IPS DF 6.9 (cell line): Measurements from ENCODE around the gene CTRL.

Experiments used
- DNase-seq: peaks from one replicate; pipeline ENCODE4 v3.0.0-alpha.2; 2013; ENCODE audit warnings: low read depth, low spot score
- H3K27ac ChIP-seq: one replicate; pipeline ENCODE4 v1.5.1; 2013; ENCODE audit warnings: low read length, control low read depth
- H3K27me3 ChIP-seq: 2 replicates; pipeline ENCODE4 v1.6.1; 2013; ENCODE audit warnings: mild to moderate bottlenecking, low read length; ENCODE audit not compliant: control insufficient read depth, insufficient read depth
- H3K36me3 ChIP-seq: 2 replicates; pipeline ENCODE4 v1.6.1; 2013; ENCODE audit warnings: low read length; ENCODE audit not compliant: control insufficient read depth, insufficient read depth
- H3K4me1 ChIP-seq: 2 replicates; pipeline ENCODE4 v1.6.1; 2013; ENCODE audit warnings: low read length; ENCODE audit not compliant: control insufficient read depth, insufficient read depth
- H3K4me3 ChIP-seq: 2 replicates; pipeline ENCODE4 v1.5.1; 2013; ENCODE audit warnings: mild to moderate bottlenecking, low read length
- H3K9me3 ChIP-seq: 2 replicates; pipeline ENCODE4 v1.6.1; 2013; ENCODE audit warnings: low read length, inconsistent platforms; ENCODE audit not compliant: control insufficient read depth, insufficient read depth
- whole genome bisulfite sequencing: extraction: QIAGEN DNeasy Blood & Tissue Kit; methylation state at CpG from one replicate; pipeline ENCODE4 v1.1.7; 2013; ENCODE audit warnings: mixed read lengths, missing lambda C conversion rate; ENCODE audit not compliant: insufficient read length, insufficient coverage; 5-methylcytosine and 5-hydroxymethylcytosine counted together

Gene CTRL

GRCh38 chr16:67968400-67969253, 37.0 kb upstream of the CTRL start, which contains the start of gene SLC12A4:
Gene SLC12A4, minus strand, starts transcription at chr16:67968637. Its CDS starts 84 bp downstream, at chr16:67968553.
- no peak for DNase-seq
- peak within 1 kb of the TSS; percentile 58; the same call in 1 of the 2 replicates for H3K4me3 ChIP-seq

GRCh38 chr16:67967958-67968399, 36.3 kb upstream of the CTRL start:
- no peak for DNase-seq
- H3K4me1 ChIP-seq = peaks cover 13% of the 10 kb centered on the region
- no peaks in the 10 kb centered on the region for H3K9me3 ChIP-seq
- peak overlapping the region; percentile 58; the same call in 1 of the 2 replicates for H3K4me3 ChIP-seq
- no peak overlapping the region for H3K27ac ChIP-seq
- WGBS = no CpG with 5 or more reads among the region's 45 CpGs
- no peaks in the 10 kb centered on the region for H3K27me3 ChIP-seq
- H3K36me3 ChIP-seq = no peaks in the 10 kb centered on the region

More at GRCh38 chr16:67968400-67969253, 37.0 kb upstream of the CTRL start, which contains the start of gene SLC12A4:
- H3K36me3 ChIP-seq = no peaks in the 10 kb centered on the region
- WGBS = no CpG with 5 or more reads among the region's 78 CpGs
- H3K27ac ChIP-seq = no peak within 1 kb of the TSS
- H3K4me1 ChIP-seq = peaks cover 13% of the 10 kb centered on the region
- H3K27me3 ChIP-seq = no peaks in the 10 kb centered on the region
- no peaks in the 10 kb centered on the region for H3K9me3 ChIP-seq

GRCh38 chr16:67967183-67967957, 35.7 kb upstream of the CTRL start:
- H3K27ac ChIP-seq = no peak overlapping the region
- peaks cover under 1% of the 10 kb centered on the region for H3K36me3 ChIP-seq
- H3K4me3 ChIP-seq = peak overlapping the region; percentile 58; the same call in 1 of the 2 replicates
- no peaks in the 10 kb centered on the region for H3K9me3 ChIP-seq
- H3K4me1 ChIP-seq = peaks cover 13% of the 10 kb centered on the region
- no CpG with 5 or more reads among the region's 18 CpGs for WGBS
- DNase-seq = no peak
- no peaks in the 10 kb centered on the region for H3K27me3 ChIP-seq

GRCh38 chr16:67966549-67967182, 35.0 kb upstream of the CTRL start:
- no CpG with 5 or more reads among the region's 3 CpGs for WGBS

GRCh38 chr16:67965668-67966548, 34.2 kb upstream of the CTRL start:
- no peak overlapping the region for H3K4me3 ChIP-seq
- no CpG with 5 or more reads among the region's 11 CpGs for WGBS
- peaks cover 14% of the 10 kb centered on the region for H3K36me3 ChIP-seq
- no peaks in the 10 kb centered on the region for H3K27me3 ChIP-seq
- H3K4me1 ChIP-seq = peaks cover 13% of the 10 kb centered on the region
- DNase-seq = no peak
- no peaks in the 10 kb centered on the region for H3K9me3 ChIP-seq
- H3K27ac ChIP-seq = no peak overlapping the region

More at GRCh38 chr16:67966549-67967182, 35.0 kb upstream of the CTRL start:
- no peak for DNase-seq
- H3K4me1 ChIP-seq = peaks cover 13% of the 10 kb centered on the region
- H3K36me3 ChIP-seq = peaks cover 7% of the 10 kb centered on the region
- no peaks in the 10 kb centered on the region for H3K27me3 ChIP-seq
- no peak overlapping the region for H3K27ac ChIP-seq
- H3K9me3 ChIP-seq = no peaks in the 10 kb centered on the region
- H3K4me3 ChIP-seq = no peak overlapping the region

DNA sequence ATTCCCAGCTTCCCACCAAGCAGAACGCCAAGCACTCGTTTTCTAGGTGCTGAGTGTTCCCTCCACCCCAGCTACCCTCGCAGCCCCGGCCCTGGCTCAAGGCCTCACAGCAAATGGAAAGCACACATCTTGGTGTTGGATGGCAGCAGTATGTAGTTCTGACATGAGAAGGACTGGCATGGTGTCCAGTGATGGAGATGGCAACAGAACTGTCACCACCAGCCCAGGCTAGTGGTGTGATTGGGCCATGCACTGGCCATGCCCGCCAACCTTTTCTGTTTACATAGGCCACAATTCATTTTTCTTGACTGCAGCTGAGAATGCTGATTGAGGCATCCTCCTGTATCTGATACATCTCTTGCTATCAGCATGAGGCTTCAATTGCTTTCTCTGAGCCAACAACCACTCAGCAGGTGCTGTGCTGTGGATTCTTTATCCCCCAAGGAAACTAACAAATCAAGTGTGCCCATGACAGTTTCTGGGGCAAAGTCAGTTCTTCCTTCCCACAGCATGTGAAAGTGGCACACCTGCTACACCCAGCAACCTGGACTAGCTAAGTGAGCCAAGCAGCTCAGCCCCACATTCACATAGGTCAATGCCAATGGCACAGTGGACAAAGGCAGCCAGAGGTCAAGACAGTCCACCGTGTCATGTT, 32.9 kb upstream of the CTRL start:
- WGBS = no CpG with 5 or more reads among the region's 6 CpGs
- Histone ChIP-seq H3K27ac (no peak overlapping the region), H3K4me1 (peaks cover 13% of the 10 kb centered on the region)

DNA sequence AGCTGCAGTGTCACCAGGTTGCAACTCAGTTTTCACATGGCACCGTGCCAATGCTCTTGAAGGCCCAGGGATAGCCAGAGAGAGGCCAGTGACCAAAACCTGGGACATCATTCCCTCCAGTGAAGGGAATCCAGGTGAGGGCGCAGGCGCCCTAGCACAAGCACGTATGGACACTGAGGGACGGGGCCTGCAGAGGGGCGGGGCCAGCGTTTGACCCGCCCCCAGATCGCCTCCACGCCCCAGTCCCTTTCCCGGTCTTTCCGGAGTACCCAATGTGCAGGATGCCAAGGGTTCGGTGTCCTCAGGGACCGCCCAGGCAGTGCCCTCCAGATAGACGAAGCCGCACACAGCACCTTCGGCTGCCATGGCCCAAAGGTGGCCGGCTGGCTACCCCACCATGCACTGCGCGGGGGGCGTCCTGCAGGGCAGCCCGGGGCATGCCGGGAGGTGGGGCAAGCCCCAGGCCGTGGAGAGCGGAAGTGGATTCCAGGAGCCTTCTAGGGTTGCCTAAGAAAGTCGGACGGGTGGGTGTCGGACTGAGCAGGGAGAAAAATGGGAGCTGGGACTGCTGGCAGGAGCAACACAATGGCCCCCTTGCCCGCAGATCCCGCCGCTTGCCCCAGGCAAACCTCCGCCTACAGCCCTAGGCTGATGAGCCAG, 32.1 kb upstream of the CTRL start:
- Histone ChIP-seq H3K4me3 (no peak overlapping the region), H3K9me3 (no peaks in the 10 kb centered on the region), H3K27ac (no peak overlapping the region), H3K4me1 (peaks cover 13% of the 10 kb centered on the region), H3K36me3 (peaks cover 26% of the 10 kb centered on the region), H3K27me3 (no peaks in the 10 kb centered on the region)
- WGBS = no CpG with 5 or more reads among the region's 32 CpGs
- DNase-seq = no peak

More for the DNA sequence above, 32.9 kb upstream of the CTRL start:
- no peaks in the 10 kb centered on the region for H3K9me3 ChIP-seq
- no peaks in the 10 kb centered on the region for H3K27me3 ChIP-seq
- no peak overlapping the region for H3K4me3 ChIP-seq
- peaks cover 22% of the 10 kb centered on the region for H3K36me3 ChIP-seq
- DNase-seq = no peak

DNA sequence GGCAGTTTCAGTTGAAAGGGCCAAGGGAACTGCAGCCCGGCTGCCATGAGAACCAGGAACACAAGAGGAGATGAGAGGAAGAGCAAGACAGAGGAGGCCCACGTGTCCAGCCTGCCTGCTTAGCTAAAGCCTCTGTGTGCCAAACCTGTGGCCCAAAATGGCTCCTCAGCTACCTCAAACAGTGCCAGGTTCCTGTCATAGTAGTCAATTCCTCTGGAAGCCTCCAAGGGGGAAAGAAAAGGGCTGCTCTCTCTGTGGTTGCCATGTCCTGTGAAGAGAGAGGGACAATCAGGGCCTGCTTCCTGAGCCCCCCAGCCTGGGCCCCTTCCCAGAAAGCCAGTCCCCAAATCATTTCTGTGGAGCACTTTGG, 31.6 kb upstream of the CTRL start:
- Histone ChIP-seq H3K27me3 (no peaks in the 10 kb centered on the region), H3K9me3 (no peaks in the 10 kb centered on the region), H3K27ac (no peak overlapping the region), H3K4me1 (peaks cover 13% of the 10 kb centered on the region), H3K4me3 (no peak overlapping the region), H3K36me3 (peaks cover 31% of the 10 kb centered on the region)
- no CpG with 5 or more reads among the region's 2 CpGs for WGBS
- DNase-seq = no peak

DNA sequence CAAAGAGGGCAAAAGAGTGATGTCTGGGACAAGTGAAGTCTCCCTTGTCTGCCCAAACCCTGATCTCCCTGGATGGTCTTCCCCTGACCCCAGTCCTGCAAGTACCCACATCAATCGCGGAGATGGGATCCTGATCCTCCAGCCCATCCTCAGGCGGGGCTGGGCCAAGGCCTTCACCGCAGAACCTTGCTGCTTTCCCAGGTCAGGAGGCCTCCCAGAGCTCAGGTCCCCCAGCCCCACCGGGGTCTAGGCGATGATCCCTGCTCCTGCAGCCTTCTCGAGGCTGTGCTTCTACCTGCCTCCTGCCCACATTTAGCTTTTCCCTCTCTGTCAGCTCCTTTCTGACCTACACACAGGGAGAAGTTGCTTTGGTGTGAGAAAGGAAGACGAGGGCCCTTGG, 30.5 kb upstream of the CTRL start:
- Histone ChIP-seq H3K4me3 (no peak overlapping the region), H3K27me3 (no peaks in the 10 kb centered on the region), H3K36me3 (peaks cover 36% of the 10 kb centered on the region), H3K9me3 (no peaks in the 10 kb centered on the region), H3K4me1 (peaks cover 12% of the 10 kb centered on the region), H3K27ac (no peak overlapping the region)
- no peak for DNase-seq
- no CpG with 5 or more reads among the region's 8 CpGs for WGBS
